Neural crest cell (in vitro differentiated cells): ENCODE measurements around the gene FSTL4. TPM values are rescaled to one million over a fixed set of nuclear protein-coding genes. Genes with fewer than 3 reads are reported as not detected.

ENCODE experiments used
- DNase-seq: peaks from one replicate; pipeline ENCODE4 v3.0.0; 2021; ENCODE audit warnings: low read depth, mixed read lengths, low spot score
- H3K27ac Mint-ChIP-seq: one replicate; pipeline ENCODE4 v1.8.0; 2021; ENCODE audit warnings: mild to moderate bottlenecking, mixed read lengths; ENCODE audit not compliant: unreplicated experiment
- H3K27me3 Mint-ChIP-seq: 2 replicates; pipeline ENCODE4 v1.8.0; 2021; ENCODE audit warnings: low read depth, mild to moderate bottlenecking, mixed read lengths
- H3K36me3 Mint-ChIP-seq: 2 replicates; pipeline ENCODE4 v1.8.0; 2021; ENCODE audit warnings: low read depth, mild to moderate bottlenecking, mixed read lengths
- H3K4me1 Mint-ChIP-seq: 2 replicates; pipeline ENCODE4 v1.8.0; 2021; ENCODE audit warnings: mixed read lengths
- H3K4me3 Mint-ChIP-seq: one replicate; pipeline ENCODE4 v1.8.0; 2021; ENCODE audit warnings: mild to moderate bottlenecking, mixed read lengths
- H3K9me3 Mint-ChIP-seq: 2 replicates; pipeline ENCODE4 v1.8.0; 2021; ENCODE audit warnings: mixed read lengths
- total RNA-seq: library from RNA; stranded (reverse); gene quantifications from 2 replicates; pipeline ENCODE4 v1.2.1, GENCODE V29; 2021
- TF ChIP-seq, protein P1 (sequence below): fragments of 200-600 bp; sonication (generic); conservative IDR thresholded peaks from 2 replicates; pipeline ENCODE4 v1.5.0; 2021; ENCODE audit warnings: antibody characterized with exemption, mild to moderate bottlenecking

Gene FSTL4
- total RNA-seq, 1 donor from 2014 or later: 2.0 TPM

DNA sequence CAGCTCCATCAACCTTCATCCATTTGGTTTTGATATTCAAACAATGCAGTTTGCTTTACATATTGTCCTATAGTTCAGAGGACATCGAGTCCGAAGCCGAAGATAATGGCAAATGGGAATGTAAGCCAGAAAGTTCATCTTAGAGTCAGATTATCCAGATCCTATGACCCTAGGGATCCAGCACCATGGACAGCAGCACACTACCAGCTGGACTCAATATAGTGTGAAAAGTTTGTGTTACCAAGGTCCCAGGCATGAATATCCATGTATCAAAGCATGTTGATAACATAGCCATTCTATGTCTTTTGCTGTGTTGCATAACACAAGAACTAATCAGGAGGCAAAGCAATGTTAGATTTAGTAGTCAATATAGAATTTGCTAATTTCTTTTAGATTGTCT lies 46.3 kb downstream of the FSTL4 start:
- H3K36me3 Mint-ChIP-seq: no peaks in the 10 kb centered on the region
- TF ChIP-seq, protein P1, sequence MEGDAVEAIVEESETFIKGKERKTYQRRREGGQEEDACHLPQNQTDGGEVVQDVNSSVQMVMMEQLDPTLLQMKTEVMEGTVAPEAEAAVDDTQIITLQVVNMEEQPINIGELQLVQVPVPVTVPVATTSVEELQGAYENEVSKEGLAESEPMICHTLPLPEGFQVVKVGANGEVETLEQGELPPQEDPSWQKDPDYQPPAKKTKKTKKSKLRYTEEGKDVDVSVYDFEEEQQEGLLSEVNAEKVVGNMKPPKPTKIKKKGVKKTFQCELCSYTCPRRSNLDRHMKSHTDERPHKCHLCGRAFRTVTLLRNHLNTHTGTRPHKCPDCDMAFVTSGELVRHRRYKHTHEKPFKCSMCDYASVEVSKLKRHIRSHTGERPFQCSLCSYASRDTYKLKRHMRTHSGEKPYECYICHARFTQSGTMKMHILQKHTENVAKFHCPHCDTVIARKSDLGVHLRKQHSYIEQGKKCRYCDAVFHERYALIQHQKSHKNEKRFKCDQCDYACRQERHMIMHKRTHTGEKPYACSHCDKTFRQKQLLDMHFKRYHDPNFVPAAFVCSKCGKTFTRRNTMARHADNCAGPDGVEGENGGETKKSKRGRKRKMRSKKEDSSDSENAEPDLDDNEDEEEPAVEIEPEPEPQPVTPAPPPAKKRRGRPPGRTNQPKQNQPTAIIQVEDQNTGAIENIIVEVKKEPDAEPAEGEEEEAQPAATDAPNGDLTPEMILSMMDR: no peak
- H3K27me3 Mint-ChIP-seq: peaks cover 64% of the 10 kb centered on the region

DNA sequence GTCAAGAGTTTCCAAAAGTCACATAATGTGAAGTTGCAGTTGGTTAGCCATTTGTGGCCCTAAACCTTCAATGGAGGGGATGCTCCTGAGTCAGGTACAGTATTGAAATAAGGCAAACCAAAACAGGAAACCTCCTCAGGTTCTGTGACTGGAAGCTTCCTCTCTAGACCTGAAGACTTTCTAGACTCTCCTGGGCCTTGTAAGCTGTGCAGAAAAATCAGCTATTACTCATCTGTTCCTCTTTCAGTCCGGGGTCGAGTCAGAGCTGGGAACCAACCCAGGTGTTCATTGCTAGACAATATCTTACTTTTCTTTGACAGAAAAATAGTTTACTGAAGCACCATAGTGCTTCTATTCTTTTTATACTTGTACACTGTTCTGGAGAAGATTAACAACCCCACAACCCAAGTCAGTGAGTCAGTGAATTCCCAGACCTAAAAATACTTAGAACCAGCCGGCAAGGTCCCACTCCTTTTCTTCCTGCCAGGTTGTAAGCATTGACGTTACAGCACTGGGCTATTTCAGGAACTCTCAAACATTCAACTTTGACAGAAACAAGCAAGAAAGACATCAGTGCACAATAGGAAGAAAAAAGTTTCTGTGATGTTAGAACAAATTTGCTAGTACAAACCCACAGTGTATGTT lies 47.3 kb downstream of the FSTL4 start:
- TF ChIP-seq, protein P1: no peak
- no peaks in the 10 kb centered on the region for H3K4me1 Mint-ChIP-seq
- no peak for DNase-seq
- H3K27me3 Mint-ChIP-seq: peaks cover 59% of the 10 kb centered on the region
- no peaks in the 10 kb centered on the region for H3K36me3 Mint-ChIP-seq
- H3K27ac Mint-ChIP-seq: no peak overlapping the region
- no peak overlapping the region for H3K4me3 Mint-ChIP-seq
- H3K9me3 Mint-ChIP-seq: peaks cover 3% of the 10 kb centered on the region

More for the DNA sequence above, 46.3 kb downstream of the FSTL4 start:
- Mint-ChIP-seq H3K9me3 (peaks cover 3% of the 10 kb centered on the region), H3K4me3 (no peak overlapping the region), H3K27ac (no peak overlapping the region), H3K4me1 (no peaks in the 10 kb centered on the region)
- DNase-seq: peak; percentile 60

DNA sequence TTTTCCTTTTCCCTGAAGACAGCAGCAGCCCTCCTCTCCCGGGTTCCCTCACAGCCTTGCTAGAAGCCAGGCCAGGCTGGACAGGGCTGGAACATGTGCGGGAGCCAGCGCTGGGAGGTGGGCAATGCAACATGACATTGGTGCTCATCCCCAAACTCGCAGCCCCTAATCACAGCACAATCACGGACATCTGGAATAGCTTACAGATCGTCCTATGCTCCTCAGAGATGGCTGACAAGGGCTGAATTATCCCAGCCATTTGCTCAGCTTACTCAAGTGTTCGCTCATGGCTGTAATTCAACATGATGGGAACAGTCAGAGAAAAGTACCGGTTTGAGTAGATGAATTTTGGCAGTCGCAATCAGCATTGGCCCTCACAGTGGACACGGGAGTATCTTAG lies 49.8 kb downstream of the FSTL4 start:
- Mint-ChIP-seq H3K27me3 (peaks cover 52% of the 10 kb centered on the region), H3K9me3 (peaks cover 3% of the 10 kb centered on the region), H3K36me3 (no peaks in the 10 kb centered on the region), H3K4me1 (no peaks in the 10 kb centered on the region), H3K4me3 (no peak overlapping the region), H3K27ac (no peak overlapping the region)
- TF ChIP-seq, protein P1: no peak
- DNase-seq: no peak

GRCh38 chr5:133559960-133560359 lies 52.4 kb downstream of the FSTL4 start:
- H3K27me3 Mint-ChIP-seq: peaks cover 37% of the 10 kb centered on the region
- H3K9me3 Mint-ChIP-seq: no peaks in the 10 kb centered on the region
- H3K27ac Mint-ChIP-seq: no peak overlapping the region
- DNase-seq: no peak
- no peak overlapping the region for H3K4me3 Mint-ChIP-seq
- H3K4me1 Mint-ChIP-seq: no peaks in the 10 kb centered on the region
- no peaks in the 10 kb centered on the region for H3K36me3 Mint-ChIP-seq
- TF ChIP-seq, protein P1: no peak

GRCh38 chr5:133556551-133556950 lies 55.8 kb downstream of the FSTL4 start:
- H3K36me3 Mint-ChIP-seq: no peaks in the 10 kb centered on the region
- no peaks in the 10 kb centered on the region for H3K4me1 Mint-ChIP-seq
- H3K27me3 Mint-ChIP-seq: peaks cover 6% of the 10 kb centered on the region
- H3K27ac Mint-ChIP-seq: no peak overlapping the region
- no peak for DNase-seq
- no peaks in the 10 kb centered on the region for H3K9me3 Mint-ChIP-seq
- H3K4me3 Mint-ChIP-seq: no peak overlapping the region
- TF ChIP-seq, protein P1: no peak
